SU-DHL-6 (cell line): Measurements from ENCODE around the gene GORASP2.

Source experiments
- CTCF ChIP-seq: fragments of 200-600 bp; sonication (generic); IDR thresholded peaks from one replicate; pipeline ENCODE4 v1.5.1; 2017; ENCODE audit warnings: antibody characterized with exemption, mild to moderate bottlenecking, low read length, moderate library complexity; ENCODE audit not compliant: insufficient read depth, poor library complexity, severe bottlenecking
- EZH2phosphoT487 ChIP-seq: fragments of 200-600 bp; sonication (generic), shearing (Covaris generic); conservative IDR thresholded peaks from 2 replicates; pipeline ENCODE4 v1.6.1; 2018; ENCODE audit warnings: mild to moderate bottlenecking, antibody characterized with exemption, low read length, moderate library complexity, mixed read lengths

GRCh38 chr2:170887496-170887895, 41.6 kb upstream of the GORASP2 start:
- TF ChIP-seq CTCF (no peak), EZH2phosphoT487 (no peak)
